A673 (cell line): Measurements from ENCODE around the gene NCKAP5. TPM values are rescaled to one million over a fixed set of nuclear protein-coding genes. Genes with fewer than 3 reads are reported as not detected.

Experiments used
- BruUV-seq: library from RNA; stranded (reverse); fragments of 400-500 nt; replicated peaks from 2 replicates; lab custom pipeline; 2021; lab: Mats Ljungman, UMichigan
- CTCF ChIA-PET: fragments of 300-600 bp; sonication (Branson Sonifier 250); formaldehyde crosslinking; loops from one replicate; lab custom pipeline; 2022; ENCODE audit warnings: antibody characterized with exemption; lab: Charles Lee
- POLR2A ChIA-PET: fragments of 300-600 bp; sonication (Branson Sonifier 250); formaldehyde crosslinking; loops from one replicate; lab custom pipeline; 2022; ENCODE audit warnings: antibody characterized with exemption; ENCODE audit not compliant: low non-redundant PET; lab: Charles Lee
- DNase-seq: peaks from one replicate; pipeline ENCODE4 v3.0.0-alpha.2; 2015; ENCODE audit warnings: low spot score
- H3K27ac ChIP-seq: fragments of 200-600 bp; sonication (generic); 2 replicates; pipeline ENCODE4 v1.5.1; 2016; ENCODE audit warnings: mixed run types, low read depth, mild to moderate bottlenecking, mixed read lengths, antibody characterized with exemption, low read length; ENCODE audit not compliant: poor library complexity, severe bottlenecking
- H3K27me3 ChIP-seq: fragments of 200-600 bp; sonication (generic); replicated peaks from 2 replicates; pipeline ENCODE4 v1.6.1; 2017; ENCODE audit warnings: mixed run types, low read depth, mild to moderate bottlenecking, mixed read lengths, antibody characterized with exemption, low read length; ENCODE audit not compliant: insufficient read depth, poor library complexity
- H3K36me3 ChIP-seq: fragments of 200-600 bp; sonication (generic); 2 replicates; pipeline ENCODE4 v1.6.1; 2016; ENCODE audit warnings: mixed run types, mild to moderate bottlenecking, mixed read lengths, antibody characterized with exemption, low read length; ENCODE audit not compliant: insufficient read depth, poor library complexity, severe bottlenecking
- H3K4me1 ChIP-seq: fragments of 200-600 bp; sonication (generic); 2 replicates; pipeline ENCODE4 v1.6.1; 2017; ENCODE audit warnings: mixed run types, mild to moderate bottlenecking, mixed read lengths, antibody characterized with exemption, low read length; ENCODE audit not compliant: insufficient read depth, poor library complexity, severe bottlenecking
- H3K4me3 ChIP-seq: fragments of 200-600 bp; sonication (generic); 2 replicates; pipeline ENCODE4 v1.5.1; 2016; ENCODE audit warnings: low read depth, mixed run types, mild to moderate bottlenecking, mixed read lengths, low read length; ENCODE audit not compliant: poor library complexity, severe bottlenecking
- H3K9me3 ChIP-seq: fragments of 200-600 bp; sonication (generic); 2 replicates; pipeline ENCODE4 v1.6.1; 2016; ENCODE audit warnings: mixed run types, low read depth, mild to moderate bottlenecking, mixed read lengths, antibody characterized with exemption, low read length; ENCODE audit not compliant: poor library complexity, severe bottlenecking
- EZH2 ChIP-seq: fragments of 200-600 bp; sonication (generic); IDR thresholded peaks from 2 replicates; pipeline ENCODE4 v1.6.1; 2017; ENCODE audit warnings: borderline replicate concordance, low read depth, mild to moderate bottlenecking, mixed read lengths, antibody characterized with exemption, low read length; ENCODE audit not compliant: poor library complexity, severe bottlenecking
- intact Hi-C: fragments of 100-400 bp; cut with micrococcal nuclease; formaldehyde crosslinking; loops from one replicate; pipeline ENCODE4 v1.10.0; 2022; ENCODE audit not compliant: unreplicated experiment
- total RNA-seq: library from RNA; stranded (reverse); gene quantifications from 2 replicates; pipeline ENCODE4 v1.2.3, GENCODE V29; 2021
- TF ChIP-seq, protein P1 (sequence below): fragments of 300-800, 200-600 bp; sonication (generic); conservative IDR thresholded peaks from 2 replicates; pipeline ENCODE4 v1.5.1; 2017; ENCODE audit warnings: low read depth, mild to moderate bottlenecking, antibody characterized with exemption, low read length, moderate library complexity, mixed read lengths

Gene NCKAP5
- total RNA-seq, 1 experiment from 2014 or later: 26.6 TPM

DNA sequence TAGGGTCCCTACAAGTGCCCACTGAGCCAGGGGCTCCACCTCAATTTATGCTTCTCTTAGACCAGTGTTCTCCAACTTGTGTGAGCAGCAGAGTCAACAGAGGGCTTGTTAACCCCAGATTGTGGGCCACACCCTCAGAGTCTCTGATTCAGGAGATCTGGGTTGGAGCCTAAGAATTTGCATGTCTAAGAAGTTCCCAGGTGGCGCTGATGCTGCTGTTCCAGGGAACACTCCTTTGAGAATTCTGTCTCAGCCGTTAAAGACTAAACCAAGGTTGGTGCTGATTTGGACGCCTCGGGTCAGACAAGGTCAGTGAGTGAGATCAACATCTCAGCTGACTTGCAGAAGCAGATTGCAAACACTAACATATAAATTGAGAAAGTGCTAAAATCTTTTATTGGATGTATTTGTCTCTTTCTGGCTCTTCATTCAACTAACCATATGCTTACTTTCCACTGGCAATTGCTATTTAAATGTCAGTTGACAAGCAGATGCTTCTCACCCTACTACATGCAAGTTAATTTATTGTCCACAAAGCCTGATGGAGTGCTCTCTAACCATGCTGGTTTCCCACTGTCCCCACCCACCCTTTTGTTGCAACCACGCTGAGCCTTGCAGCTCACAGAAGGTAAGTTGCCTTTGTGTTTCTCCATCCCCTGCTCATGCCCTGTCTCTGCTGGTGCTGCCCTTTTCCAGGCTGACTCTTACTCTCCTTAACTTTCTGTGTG lies 929.8 kb downstream of the NCKAP5 start:
- BruUV-seq: no TSS peak
- no peak overlapping the region for H3K4me3 ChIP-seq
- ChIA-PET CTCF (no interaction called here), POLR2A (no interaction called here)
- no peaks in the 10 kb centered on the region for H3K27me3 ChIP-seq
- no peak overlapping the region for H3K27ac ChIP-seq
- no peaks in the 10 kb centered on the region for H3K4me1 ChIP-seq
- TF ChIP-seq EZH2: no peak
- TF ChIP-seq, protein P1, sequence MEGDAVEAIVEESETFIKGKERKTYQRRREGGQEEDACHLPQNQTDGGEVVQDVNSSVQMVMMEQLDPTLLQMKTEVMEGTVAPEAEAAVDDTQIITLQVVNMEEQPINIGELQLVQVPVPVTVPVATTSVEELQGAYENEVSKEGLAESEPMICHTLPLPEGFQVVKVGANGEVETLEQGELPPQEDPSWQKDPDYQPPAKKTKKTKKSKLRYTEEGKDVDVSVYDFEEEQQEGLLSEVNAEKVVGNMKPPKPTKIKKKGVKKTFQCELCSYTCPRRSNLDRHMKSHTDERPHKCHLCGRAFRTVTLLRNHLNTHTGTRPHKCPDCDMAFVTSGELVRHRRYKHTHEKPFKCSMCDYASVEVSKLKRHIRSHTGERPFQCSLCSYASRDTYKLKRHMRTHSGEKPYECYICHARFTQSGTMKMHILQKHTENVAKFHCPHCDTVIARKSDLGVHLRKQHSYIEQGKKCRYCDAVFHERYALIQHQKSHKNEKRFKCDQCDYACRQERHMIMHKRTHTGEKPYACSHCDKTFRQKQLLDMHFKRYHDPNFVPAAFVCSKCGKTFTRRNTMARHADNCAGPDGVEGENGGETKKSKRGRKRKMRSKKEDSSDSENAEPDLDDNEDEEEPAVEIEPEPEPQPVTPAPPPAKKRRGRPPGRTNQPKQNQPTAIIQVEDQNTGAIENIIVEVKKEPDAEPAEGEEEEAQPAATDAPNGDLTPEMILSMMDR: no peak
- no peaks in the 10 kb centered on the region for H3K9me3 ChIP-seq
- no peak for DNase-seq
- no peaks in the 10 kb centered on the region for H3K36me3 ChIP-seq
- intact Hi-C loops: no loop called here

DNA sequence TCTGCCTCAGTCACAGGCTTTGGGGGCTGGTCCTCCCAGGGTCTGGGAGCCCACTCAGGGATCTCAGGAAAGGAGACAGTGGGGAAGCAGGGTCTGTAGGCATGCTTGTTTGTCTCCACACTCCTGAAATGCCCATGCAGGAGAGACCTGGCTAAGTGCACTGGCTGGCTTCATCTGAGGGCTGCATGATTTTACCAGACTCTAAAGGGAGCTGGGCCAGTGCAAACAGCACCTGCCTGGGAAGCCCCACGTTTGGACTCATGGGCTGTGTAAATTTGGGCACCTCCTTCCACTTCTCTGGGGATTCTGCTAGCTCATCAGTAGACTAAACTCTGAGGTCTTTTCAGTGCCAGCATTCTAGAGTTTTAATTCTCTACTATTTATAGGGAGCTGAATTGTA lies 931.9 kb downstream of the NCKAP5 start:
- no peak overlapping the region for H3K4me3 ChIP-seq

DNA sequence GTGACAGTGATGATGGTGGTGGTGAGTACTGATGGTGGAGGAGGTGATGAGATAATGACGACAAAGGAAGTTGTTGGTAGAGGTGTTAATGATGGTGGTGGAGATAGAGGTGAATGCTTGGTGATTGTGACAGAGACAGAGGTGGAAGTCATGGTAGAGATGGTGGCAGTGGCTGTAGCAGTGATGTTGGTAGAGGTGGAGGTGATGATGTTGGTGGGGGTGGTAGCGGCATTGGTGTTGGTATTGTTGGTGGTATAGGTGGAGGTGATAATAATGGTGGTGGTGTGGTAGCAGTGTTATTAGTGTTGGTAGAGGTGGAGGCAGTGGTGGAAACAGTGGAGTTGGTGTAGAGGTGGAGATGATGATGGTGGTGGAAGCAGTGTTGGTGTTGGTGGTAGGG lies 934.6 kb downstream of the NCKAP5 start:
- no TSS peak for BruUV-seq
- Histone ChIP-seq H3K4me3 (no peak overlapping the region), H3K27ac (no peak overlapping the region), H3K4me1 (peaks cover 3% of the 10 kb centered on the region), H3K9me3 (no peaks in the 10 kb centered on the region), H3K36me3 (no peaks in the 10 kb centered on the region), H3K27me3 (no peaks in the 10 kb centered on the region)
- intact Hi-C loops: no loop called here
- TF ChIP-seq, protein P1: no peak
- TF ChIP-seq EZH2: no peak
- POLR2A ChIA-PET: no interaction called here
- CTCF ChIA-PET: no interaction called here
- no peak for DNase-seq

More for the DNA sequence above, 931.9 kb downstream of the NCKAP5 start:
- no peak for DNase-seq
- H3K27me3 ChIP-seq: no peaks in the 10 kb centered on the region
- peaks cover 3% of the 10 kb centered on the region for H3K4me1 ChIP-seq
- POLR2A ChIA-PET: no interaction called here
- H3K27ac ChIP-seq: no peak overlapping the region
- no TSS peak for BruUV-seq
- no peaks in the 10 kb centered on the region for H3K9me3 ChIP-seq
- TF ChIP-seq EZH2: no peak
- TF ChIP-seq, protein P1: no peak
- CTCF ChIA-PET: no interaction called here
- H3K36me3 ChIP-seq: no peaks in the 10 kb centered on the region
- intact Hi-C loops: loop anchor here (2.0 kb wide), 1 partner anchor 20 kb away; no protein-coding TSS in a partner anchor
